ENCODE results near the gene NBDY.

DNA sequence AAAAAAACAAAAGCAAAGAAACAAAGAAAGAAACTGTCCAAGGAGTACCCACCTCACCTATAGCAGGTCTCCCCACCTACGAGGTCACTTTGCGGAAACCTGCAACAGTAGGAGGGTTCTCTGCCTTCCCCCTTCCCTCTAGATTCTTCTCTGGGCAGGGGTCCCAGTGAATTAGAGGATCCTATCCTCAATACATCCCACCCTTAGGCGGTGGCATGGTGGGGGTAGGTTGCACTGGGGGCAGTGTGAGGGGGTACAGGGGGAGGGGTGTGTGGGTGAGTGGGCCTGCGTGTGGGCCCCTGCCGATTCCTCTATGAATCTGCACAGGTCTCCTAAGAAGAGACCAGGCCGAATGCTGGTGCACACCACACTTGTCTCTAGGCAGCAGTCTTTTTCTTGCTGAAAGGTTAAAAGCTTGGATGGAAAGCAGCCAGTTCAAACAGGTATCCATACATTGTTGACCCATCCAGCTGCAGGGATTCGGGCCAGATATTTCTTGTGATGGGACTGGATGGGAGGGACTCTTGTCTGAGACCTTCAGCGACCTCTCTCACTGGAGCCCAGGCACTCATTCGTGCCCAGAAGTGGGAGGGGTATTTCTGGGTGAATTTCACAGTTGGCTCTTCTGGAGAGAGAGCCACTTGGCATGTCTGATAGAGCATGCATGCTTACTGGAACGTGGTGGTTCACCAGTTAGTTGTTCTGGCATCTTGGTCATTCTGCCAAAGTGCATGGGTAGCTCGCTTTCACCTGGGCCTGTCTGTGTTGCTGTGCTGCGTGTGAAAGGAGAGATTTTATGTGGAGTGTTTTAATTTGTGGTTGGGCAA, 65.6 kb downstream of the NBDY start:
- TF ChIP-seq, protein P1, sequence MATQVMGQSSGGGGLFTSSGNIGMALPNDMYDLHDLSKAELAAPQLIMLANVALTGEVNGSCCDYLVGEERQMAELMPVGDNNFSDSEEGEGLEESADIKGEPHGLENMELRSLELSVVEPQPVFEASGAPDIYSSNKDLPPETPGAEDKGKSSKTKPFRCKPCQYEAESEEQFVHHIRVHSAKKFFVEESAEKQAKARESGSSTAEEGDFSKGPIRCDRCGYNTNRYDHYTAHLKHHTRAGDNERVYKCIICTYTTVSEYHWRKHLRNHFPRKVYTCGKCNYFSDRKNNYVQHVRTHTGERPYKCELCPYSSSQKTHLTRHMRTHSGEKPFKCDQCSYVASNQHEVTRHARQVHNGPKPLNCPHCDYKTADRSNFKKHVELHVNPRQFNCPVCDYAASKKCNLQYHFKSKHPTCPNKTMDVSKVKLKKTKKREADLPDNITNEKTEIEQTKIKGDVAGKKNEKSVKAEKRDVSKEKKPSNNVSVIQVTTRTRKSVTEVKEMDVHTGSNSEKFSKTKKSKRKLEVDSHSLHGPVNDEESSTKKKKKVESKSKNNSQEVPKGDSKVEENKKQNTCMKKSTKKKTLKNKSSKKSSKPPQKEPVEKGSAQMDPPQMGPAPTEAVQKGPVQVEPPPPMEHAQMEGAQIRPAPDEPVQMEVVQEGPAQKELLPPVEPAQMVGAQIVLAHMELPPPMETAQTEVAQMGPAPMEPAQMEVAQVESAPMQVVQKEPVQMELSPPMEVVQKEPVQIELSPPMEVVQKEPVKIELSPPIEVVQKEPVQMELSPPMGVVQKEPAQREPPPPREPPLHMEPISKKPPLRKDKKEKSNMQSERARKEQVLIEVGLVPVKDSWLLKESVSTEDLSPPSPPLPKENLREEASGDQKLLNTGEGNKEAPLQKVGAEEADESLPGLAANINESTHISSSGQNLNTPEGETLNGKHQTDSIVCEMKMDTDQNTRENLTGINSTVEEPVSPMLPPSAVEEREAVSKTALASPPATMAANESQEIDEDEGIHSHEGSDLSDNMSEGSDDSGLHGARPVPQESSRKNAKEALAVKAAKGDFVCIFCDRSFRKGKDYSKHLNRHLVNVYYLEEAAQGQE (IDR thresholded peaks at IDR 0.05; ENCODE audit: insufficient read depth in 1 of 2, low read depth in 2 of 2, low read length in 2 of 2), result no peak
- TF ChIP-seq SIN3A (IDR thresholded peaks at IDR 0.05; ENCODE audit: borderline replicate concordance, insufficient read depth, low read length) (no peak), TAF1 (IDR thresholded peaks at IDR 0.05; ENCODE audit: borderline replicate concordance, insufficient read depth, low read length) (no peak), POLR2AphosphoS5 (IDR thresholded peaks at IDR 0.05; ENCODE audit: low read depth, low read length) (no peak)
